HG02759 (cell line): ENCODE results near the gene NRIP3.
A peak's percentile ranks its signal among the peaks of the same experiment; 100 is the strongest.

Experiments
- ATAC-seq: cut with Tn5 transposase; IDR thresholded peaks from one replicate; pipeline ENCODE4 v1.9.1; 2021; ENCODE audit warnings: mild to moderate bottlenecking, moderate library complexity; ENCODE audit not compliant: unreplicated experiment

Gene NRIP3

GRCh38 chr11:9003573-9004182 lies at the start of gene NRIP3:
Gene NRIP3, minus strand, starts transcription at chr11:9004001. Its CDS starts 66 bp downstream, at chr11:9003935.
- ATAC-seq, result peak; percentile 65

GRCh38 chr11:9052316-9052715 lies 48.5 kb upstream of the NRIP3 start:
- no peak for ATAC-seq

- no peak for ATAC-seq
Measured at GRCh38 chr11:9049959-9050358, 46.2 kb upstream of the NRIP3 start.

GRCh38 chr11:9047964-9048523 lies 44.2 kb upstream of the NRIP3 start:
- ATAC-seq, result no peak

GRCh38 chr11:9046481-9046880 lies 42.7 kb upstream of the NRIP3 start:
- no peak for ATAC-seq

GRCh38 chr11:9042488-9042887 lies 38.7 kb upstream of the NRIP3 start:
- no peak for ATAC-seq

GRCh38 chr11:9041747-9042146 lies 37.9 kb upstream of the NRIP3 start:
- no peak for ATAC-seq

- ATAC-seq, result no peak
Measured at GRCh38 chr11:9040410-9040809, 36.6 kb upstream of the NRIP3 start.

- no peak for ATAC-seq
Measured at GRCh38 chr11:9039863-9040262, 36.1 kb upstream of the NRIP3 start.

- ATAC-seq, result peak; percentile 84
Measured at GRCh38 chr11:9039198-9039597, 35.4 kb upstream of the NRIP3 start.

GRCh38 chr11:9038541-9038940 lies 34.7 kb upstream of the NRIP3 start:
- ATAC-seq, result no peak

- no peak for ATAC-seq
Measured at GRCh38 chr11:9037963-9038362, 34.2 kb upstream of the NRIP3 start.

GRCh38 chr11:9037046-9037780 lies 33.4 kb upstream of the NRIP3 start:
- ATAC-seq, result no peak

- ATAC-seq, result no peak
Measured at GRCh38 chr11:9030601-9031000, 26.8 kb upstream of the NRIP3 start.

GRCh38 chr11:9029422-9029821 lies 25.6 kb upstream of the NRIP3 start:
- ATAC-seq, result no peak

- ATAC-seq, result no peak
Measured at GRCh38 chr11:9028581-9028980, 24.8 kb upstream of the NRIP3 start.

GRCh38 chr11:9025101-9025850 lies 21.5 kb upstream of the NRIP3 start:
- ATAC-seq, result no peak

- no peak for ATAC-seq
Measured at GRCh38 chr11:9022961-9023680, 19.3 kb upstream of the NRIP3 start.

- no peak for ATAC-seq
Measured at GRCh38 chr11:9020916-9021315, 17.1 kb upstream of the NRIP3 start.

GRCh38 chr11:9019861-9020260 lies 16.1 kb upstream of the NRIP3 start:
- ATAC-seq, result no peak

GRCh38 chr11:9017773-9018172 lies 14.0 kb upstream of the NRIP3 start:
- ATAC-seq, result no peak
